Measurements from ENCODE around the gene PROSER1. TPM values are rescaled to one million over a fixed set of nuclear protein-coding genes. Genes with fewer than 3 reads are reported as not detected.

Gene PROSER1
- total RNA-seq, 4 donors from 2014 or later, result 8.8 to 17.5 (median 14.9) TPM

DNA sequence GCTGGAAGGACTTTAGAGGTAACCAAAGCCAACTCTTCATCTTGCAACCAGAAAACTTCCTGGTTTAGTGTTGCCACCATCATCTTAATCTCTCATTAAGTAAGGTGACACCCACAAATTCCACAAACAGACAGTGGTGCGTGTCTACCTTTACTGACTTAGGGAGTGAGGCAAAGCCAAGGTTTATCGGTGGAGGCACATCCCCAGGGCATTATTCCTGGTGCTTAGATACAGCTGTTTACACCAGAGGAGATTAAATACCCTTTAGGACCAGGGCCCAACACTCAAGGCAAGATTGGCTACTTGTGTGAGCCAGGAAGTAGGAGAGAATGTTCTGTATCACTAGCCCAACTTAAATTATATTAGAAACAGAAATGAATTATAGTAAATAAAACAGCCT is 56.8 kb downstream of the PROSER1 start:
- no peak for TF ChIP-seq POLR2A (IDR thresholded peaks at IDR 0.05)
- TF ChIP-seq, protein P1, sequence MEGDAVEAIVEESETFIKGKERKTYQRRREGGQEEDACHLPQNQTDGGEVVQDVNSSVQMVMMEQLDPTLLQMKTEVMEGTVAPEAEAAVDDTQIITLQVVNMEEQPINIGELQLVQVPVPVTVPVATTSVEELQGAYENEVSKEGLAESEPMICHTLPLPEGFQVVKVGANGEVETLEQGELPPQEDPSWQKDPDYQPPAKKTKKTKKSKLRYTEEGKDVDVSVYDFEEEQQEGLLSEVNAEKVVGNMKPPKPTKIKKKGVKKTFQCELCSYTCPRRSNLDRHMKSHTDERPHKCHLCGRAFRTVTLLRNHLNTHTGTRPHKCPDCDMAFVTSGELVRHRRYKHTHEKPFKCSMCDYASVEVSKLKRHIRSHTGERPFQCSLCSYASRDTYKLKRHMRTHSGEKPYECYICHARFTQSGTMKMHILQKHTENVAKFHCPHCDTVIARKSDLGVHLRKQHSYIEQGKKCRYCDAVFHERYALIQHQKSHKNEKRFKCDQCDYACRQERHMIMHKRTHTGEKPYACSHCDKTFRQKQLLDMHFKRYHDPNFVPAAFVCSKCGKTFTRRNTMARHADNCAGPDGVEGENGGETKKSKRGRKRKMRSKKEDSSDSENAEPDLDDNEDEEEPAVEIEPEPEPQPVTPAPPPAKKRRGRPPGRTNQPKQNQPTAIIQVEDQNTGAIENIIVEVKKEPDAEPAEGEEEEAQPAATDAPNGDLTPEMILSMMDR (IDR thresholded peaks at IDR 0.05), result no peak
- no peaks in the 10 kb centered on the region for H3K4me1 ChIP-seq
- WGBS, 2 donors, result 38 to 55% methylated on average over 2 of the region's 2 CpGs
- no peak for DNase-seq
- no peak overlapping the region for H3K27ac ChIP-seq
- H3K9me3 ChIP-seq, result no peaks in the 10 kb centered on the region
- H3K4me3 ChIP-seq, result no peak overlapping the region
- H3K27me3 ChIP-seq, result no peaks in the 10 kb centered on the region
- no peaks in the 10 kb centered on the region for H3K36me3 ChIP-seq
- intact Hi-C loops (cut with DNase I), result no loop called here

GRCh38 chr13:38980750-38981078 is 57.2 kb downstream of the PROSER1 start:
- 24 to 34% methylated on average over 2 of the region's 2 CpGs for WGBS, 2 donors
- H3K27ac ChIP-seq, result no peak overlapping the region
- intact Hi-C loops (cut with DNase I), result no loop called here
- DNase-seq, result no peak
- no peak overlapping the region for H3K4me3 ChIP-seq
- TF ChIP-seq, protein P1 (IDR thresholded peaks at IDR 0.05), result no peak
- no peak for TF ChIP-seq POLR2A (IDR thresholded peaks at IDR 0.05)
- H3K9me3 ChIP-seq, result no peaks in the 10 kb centered on the region
- no peaks in the 10 kb centered on the region for H3K27me3 ChIP-seq
- no peaks in the 10 kb centered on the region for H3K4me1 ChIP-seq
- no peaks in the 10 kb centered on the region for H3K36me3 ChIP-seq

GRCh38 chr13:38979891-38980749 is 57.8 kb downstream of the PROSER1 start:
- Histone ChIP-seq H3K27ac (no peak overlapping the region), H3K27me3 (no peaks in the 10 kb centered on the region), H3K4me1 (no peaks in the 10 kb centered on the region), H3K9me3 (no peaks in the 10 kb centered on the region), H3K4me3 (no peak overlapping the region), H3K36me3 (no peaks in the 10 kb centered on the region)
- intact Hi-C loops (cut with DNase I), result no loop called here
- 41 to 58% methylated on average over 6 to 8 of the region's 9 CpGs for WGBS, 2 donors
- TF ChIP-seq, protein P1 (IDR thresholded peaks at IDR 0.05), result no peak
- no peak for TF ChIP-seq POLR2A (IDR thresholded peaks at IDR 0.05)
- DNase-seq, result no peak

- 66 to 78% methylated on average over 4 of the region's 4 CpGs for WGBS, 2 donors
- Histone ChIP-seq H3K4me1 (no peaks in the 10 kb centered on the region), H3K4me3 (no peak overlapping the region), H3K36me3 (no peaks in the 10 kb centered on the region), H3K27ac (no peak overlapping the region), H3K27me3 (peaks cover 0 to 3% (median 0%) of the 10 kb centered on the region in 4 donors), H3K9me3 (no peaks in the 10 kb centered on the region)
- TF ChIP-seq, protein P1 (IDR thresholded peaks at IDR 0.05), result no peak
- no peak for TF ChIP-seq POLR2A (IDR thresholded peaks at IDR 0.05)
- no peak for DNase-seq
- intact Hi-C loops (cut with DNase I), result no loop called here
These were observed 67.4 kb downstream of the PROSER1 start for GRCh38 chr13:38970380-38971051.

GRCh38 chr13:38969187-38969586 is 68.7 kb downstream of the PROSER1 start:
- Histone ChIP-seq H3K36me3 (no peaks in the 10 kb centered on the region), H3K9me3 (no peaks in the 10 kb centered on the region), H3K4me1 (no peaks in the 10 kb centered on the region), H3K27ac (no peak overlapping the region), H3K4me3 (no peak overlapping the region), H3K27me3 (peaks cover 0 to 3% (median 0%) of the 10 kb centered on the region in 4 donors)
- DNase-seq, result no peak
- TF ChIP-seq, protein P1 (IDR thresholded peaks at IDR 0.05), result no peak
- no peak for TF ChIP-seq POLR2A (IDR thresholded peaks at IDR 0.05)
- 36 to 51% methylated on average over 2 of the region's 2 CpGs for WGBS, 2 donors
- intact Hi-C loops (cut with DNase I), result no loop called here
